ENCODE measurements around the gene PIK3R3.

The PIK3R3 gene

GRCh38 chr1:46077644-46078043, 54.8 kb downstream of the PIK3R3 start:
- H3K4me1 ChIP-seq (ENCODE audit: control insufficient read depth, insufficient read depth, low read length): no peaks in the 10 kb centered on the region
- H3K4me3 ChIP-seq (ENCODE audit: low read length): no peak overlapping the region
- no peaks in the 10 kb centered on the region for H3K36me3 ChIP-seq (ENCODE audit: insufficient read depth, low read length)
- no peaks in the 10 kb centered on the region for H3K27me3 ChIP-seq (ENCODE audit: control insufficient read depth, insufficient read depth, low read length)
- H3K9me3 ChIP-seq (replicated peaks; ENCODE audit: low read length): no peaks in the 10 kb centered on the region
- no peak overlapping the region for H3K4me2 ChIP-seq (ENCODE audit: low read length)
- no peak overlapping the region for H3K9ac ChIP-seq (ENCODE audit: low read depth, low read length)

GRCh38 chr1:46076343-46076742, 56.1 kb downstream of the PIK3R3 start:
- Histone ChIP-seq H3K36me3 (ENCODE audit: insufficient read depth, low read length) (no peaks in the 10 kb centered on the region), H3K9ac (ENCODE audit: low read depth, low read length) (no peak overlapping the region), H3K4me1 (ENCODE audit: control insufficient read depth, insufficient read depth, low read length) (no peaks in the 10 kb centered on the region)

DNA sequence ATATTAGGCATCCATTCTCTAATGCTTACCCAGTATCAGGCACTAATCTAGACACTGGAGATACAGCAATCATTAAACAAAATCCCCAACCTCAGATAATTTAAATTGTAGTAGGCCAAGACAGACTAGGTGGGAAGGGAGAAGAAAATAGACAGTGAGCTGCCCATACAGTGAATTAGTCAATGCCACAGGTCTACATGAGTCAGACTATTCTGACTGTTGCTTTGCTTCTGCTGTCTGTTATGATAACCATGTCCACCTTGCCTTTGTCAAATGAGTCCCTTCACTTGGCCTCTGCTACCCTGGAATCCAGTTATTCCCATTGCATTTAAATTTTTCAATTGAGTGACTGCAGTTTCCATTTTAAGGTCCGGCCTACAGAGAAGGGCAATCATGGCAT, 59.5 kb downstream of the PIK3R3 start:
- Histone ChIP-seq H3K4me3 (ENCODE audit: low read length) (no peak overlapping the region), H3K4me1 (ENCODE audit: control insufficient read depth, insufficient read depth, low read length) (no peaks in the 10 kb centered on the region), H3K9ac (ENCODE audit: low read depth, low read length) (no peak overlapping the region), H3K9me3 (replicated peaks; ENCODE audit: low read length) (no peaks in the 10 kb centered on the region), H3K27me3 (ENCODE audit: control insufficient read depth, insufficient read depth, low read length) (no peaks in the 10 kb centered on the region), H3K4me2 (ENCODE audit: low read length) (no peak overlapping the region), H3K36me3 (ENCODE audit: insufficient read depth, low read length) (no peaks in the 10 kb centered on the region)

More at GRCh38 chr1:46076343-46076742, 56.1 kb downstream of the PIK3R3 start:
- Histone ChIP-seq H3K9me3 (replicated peaks; ENCODE audit: low read length) (no peaks in the 10 kb centered on the region), H3K4me3 (ENCODE audit: low read length) (no peak overlapping the region), H3K27me3 (ENCODE audit: control insufficient read depth, insufficient read depth, low read length) (no peaks in the 10 kb centered on the region), H3K4me2 (ENCODE audit: low read length) (no peak overlapping the region)

DNA sequence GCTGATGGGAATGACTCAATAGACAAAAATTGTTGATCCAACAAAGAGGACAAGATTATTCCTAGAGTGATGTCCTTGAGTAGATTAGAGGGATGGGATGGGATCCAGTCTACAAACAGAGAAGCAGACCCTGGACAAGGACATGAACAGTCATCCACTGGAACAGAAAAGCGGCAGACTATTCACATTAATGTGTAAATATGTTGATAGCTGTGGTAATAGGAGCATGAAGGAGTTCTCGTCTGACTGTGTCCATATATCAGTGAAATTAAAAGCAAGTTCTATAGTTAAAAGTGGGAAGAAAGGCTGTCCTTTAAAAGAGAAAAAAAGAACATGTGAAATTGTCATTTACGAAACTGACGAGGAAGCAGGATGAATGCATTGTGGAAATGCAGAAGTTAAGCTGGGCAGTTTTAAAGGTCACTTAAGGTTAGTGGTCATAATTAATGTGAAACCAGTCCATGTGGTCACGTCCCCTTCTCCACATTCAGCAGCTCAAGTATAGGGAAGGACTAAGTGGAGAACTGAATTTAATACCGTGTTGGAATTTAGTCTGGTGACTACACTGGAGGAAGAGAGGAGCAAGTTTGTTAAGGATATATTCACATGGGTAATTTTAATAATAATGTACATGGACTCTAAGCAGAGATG, 62.1 kb downstream of the PIK3R3 start:
- H3K4me3 ChIP-seq (ENCODE audit: low read length): no peak overlapping the region

GRCh38 chr1:46068525-46068924, 63.9 kb downstream of the PIK3R3 start:
- Histone ChIP-seq H3K9ac (ENCODE audit: low read depth, low read length) (no peak overlapping the region), H3K4me3 (ENCODE audit: low read length) (no peak overlapping the region), H3K36me3 (ENCODE audit: insufficient read depth, low read length) (no peaks in the 10 kb centered on the region), H3K4me2 (ENCODE audit: low read length) (no peak overlapping the region), H3K9me3 (replicated peaks; ENCODE audit: low read length) (no peaks in the 10 kb centered on the region), H3K4me1 (ENCODE audit: control insufficient read depth, insufficient read depth, low read length) (no peaks in the 10 kb centered on the region), H3K27me3 (ENCODE audit: control insufficient read depth, insufficient read depth, low read length) (no peaks in the 10 kb centered on the region)

More for the DNA sequence above, 62.1 kb downstream of the PIK3R3 start:
- H3K27me3 ChIP-seq (ENCODE audit: control insufficient read depth, insufficient read depth, low read length): no peaks in the 10 kb centered on the region
- no peaks in the 10 kb centered on the region for H3K4me1 ChIP-seq (ENCODE audit: control insufficient read depth, insufficient read depth, low read length)
- no peak overlapping the region for H3K9ac ChIP-seq (ENCODE audit: low read depth, low read length)
- H3K4me2 ChIP-seq (ENCODE audit: low read length): no peak overlapping the region
- H3K36me3 ChIP-seq (ENCODE audit: insufficient read depth, low read length): no peaks in the 10 kb centered on the region
- no peaks in the 10 kb centered on the region for H3K9me3 ChIP-seq (replicated peaks; ENCODE audit: low read length)

- no peak overlapping the region for H3K4me3 ChIP-seq (ENCODE audit: low read length)
- no peaks in the 10 kb centered on the region for H3K4me1 ChIP-seq (ENCODE audit: control insufficient read depth, insufficient read depth, low read length)
Observed at GRCh38 chr1:46067652-46068051, 64.8 kb downstream of the PIK3R3 start.

GRCh38 chr1:46065405-46065804, 67.0 kb downstream of the PIK3R3 start:
- no peak overlapping the region for H3K4me2 ChIP-seq (ENCODE audit: low read length)
- H3K27me3 ChIP-seq (ENCODE audit: control insufficient read depth, insufficient read depth, low read length): no peaks in the 10 kb centered on the region
- no peak overlapping the region for H3K9ac ChIP-seq (ENCODE audit: low read depth, low read length)
- H3K9me3 ChIP-seq (replicated peaks; ENCODE audit: low read length): no peaks in the 10 kb centered on the region
- H3K4me1 ChIP-seq (ENCODE audit: control insufficient read depth, insufficient read depth, low read length): no peaks in the 10 kb centered on the region
- no peak overlapping the region for H3K4me3 ChIP-seq (ENCODE audit: low read length)
- H3K36me3 ChIP-seq (ENCODE audit: insufficient read depth, low read length): no peaks in the 10 kb centered on the region

More at GRCh38 chr1:46067652-46068051, 64.8 kb downstream of the PIK3R3 start:
- Histone ChIP-seq H3K4me2 (ENCODE audit: low read length) (no peak overlapping the region), H3K9me3 (replicated peaks; ENCODE audit: low read length) (no peaks in the 10 kb centered on the region), H3K36me3 (ENCODE audit: insufficient read depth, low read length) (no peaks in the 10 kb centered on the region), H3K27me3 (ENCODE audit: control insufficient read depth, insufficient read depth, low read length) (no peaks in the 10 kb centered on the region), H3K9ac (ENCODE audit: low read depth, low read length) (no peak overlapping the region)

DNA sequence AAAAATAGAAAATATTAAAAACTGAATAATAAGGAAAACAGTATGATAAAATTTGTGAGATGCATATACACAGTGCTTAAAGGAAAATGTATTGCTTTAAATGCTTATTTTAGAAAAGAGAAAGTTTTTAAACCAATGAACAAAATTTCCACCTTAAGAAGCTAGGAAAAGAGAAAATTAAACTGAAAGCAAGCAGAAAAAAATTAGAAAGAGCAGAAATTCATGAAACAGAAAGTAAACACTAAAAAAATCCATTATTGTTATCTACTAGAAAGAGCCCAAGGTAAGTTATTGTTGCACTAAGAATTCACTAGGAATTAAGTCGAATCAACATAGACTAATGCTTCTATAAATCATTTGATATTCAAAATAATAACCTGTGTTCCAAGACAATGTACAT, 67.7 kb downstream of the PIK3R3 start:
- Histone ChIP-seq H3K36me3 (ENCODE audit: insufficient read depth, low read length) (no peaks in the 10 kb centered on the region), H3K9ac (ENCODE audit: low read depth, low read length) (no peak overlapping the region), H3K9me3 (replicated peaks; ENCODE audit: low read length) (no peaks in the 10 kb centered on the region), H3K4me1 (ENCODE audit: control insufficient read depth, insufficient read depth, low read length) (no peaks in the 10 kb centered on the region), H3K4me3 (ENCODE audit: low read length) (no peak overlapping the region), H3K4me2 (ENCODE audit: low read length) (no peak overlapping the region), H3K27me3 (ENCODE audit: control insufficient read depth, insufficient read depth, low read length) (no peaks in the 10 kb centered on the region)

DNA sequence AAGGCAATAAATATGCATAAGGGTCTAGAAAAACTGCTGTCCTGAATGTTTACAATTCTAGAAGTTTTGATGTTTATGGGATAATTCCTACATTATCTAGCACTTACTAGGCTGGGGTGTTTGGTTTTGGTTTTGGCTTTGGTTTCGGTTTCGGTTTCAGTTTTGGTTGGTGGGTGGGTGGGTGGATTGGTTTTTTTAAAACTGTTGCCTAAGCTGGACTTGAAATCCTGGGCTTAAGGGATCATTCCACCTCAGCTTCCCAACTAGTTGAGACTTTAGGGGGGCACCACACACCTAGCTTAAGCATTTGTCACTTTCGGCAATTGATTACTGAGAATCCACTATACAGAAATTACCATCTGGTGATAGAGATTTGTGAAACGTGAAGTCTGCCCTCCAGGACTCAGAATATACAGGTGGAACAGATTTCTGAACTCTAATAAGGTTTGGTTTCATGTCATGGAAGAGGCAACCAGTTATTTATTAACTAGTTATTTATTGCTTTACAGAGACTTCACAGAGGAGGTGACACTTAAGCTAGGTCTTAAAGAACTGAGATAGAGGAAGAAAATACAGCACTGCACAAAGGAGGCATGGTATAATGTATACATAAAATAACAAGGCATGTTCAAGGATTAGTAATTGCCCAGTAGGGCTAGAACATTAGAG, 69.6 kb downstream of the PIK3R3 start:
- H3K4me2 ChIP-seq (ENCODE audit: low read length): peak overlapping the region; percentile 31
- H3K9me3 ChIP-seq (replicated peaks; ENCODE audit: low read length): no peaks in the 10 kb centered on the region
- H3K9ac ChIP-seq (ENCODE audit: low read depth, low read length): no peak overlapping the region
- H3K36me3 ChIP-seq (ENCODE audit: insufficient read depth, low read length): no peaks in the 10 kb centered on the region
- H3K4me1 ChIP-seq (ENCODE audit: control insufficient read depth, insufficient read depth, low read length): no peaks in the 10 kb centered on the region
- no peaks in the 10 kb centered on the region for H3K27me3 ChIP-seq (ENCODE audit: control insufficient read depth, insufficient read depth, low read length)
- H3K4me3 ChIP-seq (ENCODE audit: low read length): no peak overlapping the region

- Histone ChIP-seq H3K27me3 (ENCODE audit: control insufficient read depth, insufficient read depth, low read length) (no peaks in the 10 kb centered on the region), H3K36me3 (ENCODE audit: insufficient read depth, low read length) (no peaks in the 10 kb centered on the region), H3K4me1 (ENCODE audit: control insufficient read depth, insufficient read depth, low read length) (no peaks in the 10 kb centered on the region), H3K4me2 (ENCODE audit: low read length) (no peak overlapping the region), H3K4me3 (ENCODE audit: low read length) (no peak overlapping the region), H3K9me3 (replicated peaks; ENCODE audit: low read length) (no peaks in the 10 kb centered on the region), H3K9ac (ENCODE audit: low read depth, low read length) (no peak overlapping the region)
Observed at GRCh38 chr1:46061146-46061545, 71.3 kb downstream of the PIK3R3 start.

DNA sequence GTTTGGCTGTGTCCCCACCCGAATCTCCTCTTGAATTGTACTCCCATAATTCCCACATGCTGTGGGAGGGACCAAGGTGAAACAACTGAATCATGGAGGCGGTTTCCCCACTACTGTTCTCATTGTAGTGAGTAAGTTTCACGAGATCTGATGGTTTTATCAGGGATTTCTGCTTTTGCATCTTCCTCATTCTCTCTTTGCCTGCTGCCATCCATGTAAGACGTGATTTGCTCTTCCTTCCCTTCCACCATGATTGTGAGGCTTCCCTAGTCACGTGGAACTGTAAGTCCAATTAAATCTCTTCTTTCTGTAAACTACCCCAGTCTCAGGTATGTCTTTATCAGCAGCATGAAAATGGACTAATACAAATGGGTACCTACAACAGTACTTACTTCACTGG, 73.5 kb downstream of the PIK3R3 start:
- Histone ChIP-seq H3K36me3 (ENCODE audit: insufficient read depth, low read length) (no peaks in the 10 kb centered on the region), H3K4me3 (ENCODE audit: low read length) (no peak overlapping the region), H3K4me2 (ENCODE audit: low read length) (no peak overlapping the region), H3K9ac (ENCODE audit: low read depth, low read length) (no peak overlapping the region), H3K4me1 (ENCODE audit: control insufficient read depth, insufficient read depth, low read length) (no peaks in the 10 kb centered on the region), H3K27me3 (ENCODE audit: control insufficient read depth, insufficient read depth, low read length) (no peaks in the 10 kb centered on the region), H3K9me3 (replicated peaks; ENCODE audit: low read length) (no peaks in the 10 kb centered on the region)

DNA sequence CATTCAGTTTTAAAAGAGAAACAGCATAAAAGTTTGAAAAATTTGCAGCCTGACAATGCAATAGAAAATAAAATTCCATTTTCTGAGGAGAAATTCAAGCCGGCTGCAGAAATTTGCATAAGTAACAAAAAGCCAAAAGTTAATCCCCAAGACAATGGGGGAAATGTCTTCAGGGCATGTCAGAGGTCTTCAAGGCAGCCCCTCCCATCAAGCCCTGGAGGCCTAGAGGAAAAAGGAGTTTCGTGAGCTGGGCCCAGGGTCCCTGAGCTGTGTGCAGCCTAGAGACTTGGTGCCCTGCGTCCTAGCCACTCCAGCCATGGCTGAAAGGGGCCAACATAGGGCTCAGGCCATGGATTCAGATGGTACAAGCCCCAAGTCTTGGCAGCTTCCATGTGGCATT, 74.6 kb downstream of the PIK3R3 start:
- Histone ChIP-seq H3K27me3 (ENCODE audit: control insufficient read depth, insufficient read depth, low read length) (no peaks in the 10 kb centered on the region), H3K4me3 (ENCODE audit: low read length) (no peak overlapping the region), H3K4me1 (ENCODE audit: control insufficient read depth, insufficient read depth, low read length) (no peaks in the 10 kb centered on the region), H3K4me2 (ENCODE audit: low read length) (no peak overlapping the region), H3K36me3 (ENCODE audit: insufficient read depth, low read length) (no peaks in the 10 kb centered on the region), H3K9me3 (replicated peaks; ENCODE audit: low read length) (no peaks in the 10 kb centered on the region), H3K9ac (ENCODE audit: low read depth, low read length) (no peak overlapping the region)
